ENCODE measurements around the gene BRINP2. TPM values are rescaled to one million over a fixed set of nuclear protein-coding genes. Genes with fewer than 3 reads are reported as not detected.

BRINP2 gene
- polyA plus RNA-seq, 3 donors: not detected

DNA sequence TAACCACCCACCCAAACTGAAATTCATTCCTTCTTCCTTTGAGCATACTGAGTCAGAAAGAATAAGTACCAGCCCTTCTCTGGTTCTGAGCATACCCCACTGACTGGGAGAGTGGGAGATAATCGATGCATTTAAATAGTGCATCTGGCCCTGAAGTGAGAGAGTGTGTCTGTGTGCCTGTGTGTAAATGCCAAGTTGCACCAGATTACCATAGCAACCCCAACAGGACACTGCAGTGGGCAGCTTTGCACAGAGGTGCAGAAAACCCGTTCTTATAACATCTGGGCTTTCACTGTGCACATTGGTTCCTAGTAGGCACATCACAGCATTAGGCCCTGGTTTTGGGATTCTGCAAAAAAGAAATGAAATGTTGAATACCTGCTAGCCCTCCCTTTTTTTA lies 8.5 kb upstream of the BRINP2 start:
- Histone ChIP-seq H3K36me3 (replicated peaks in 1 of 2; ENCODE audit: control insufficient read depth in 1 of 2, insufficient read depth in 2 of 2, low read length in 2 of 2) (no peaks in the 10 kb centered on the region), H3K9me3 (replicated peaks in 1 of 2; ENCODE audit: control insufficient read depth in 1 of 2, insufficient read depth in 1 of 2, low read length in 2 of 2) (no peaks in the 10 kb centered on the region), H3K4me3 (replicated peaks in 1 of 3; ENCODE audit: low read depth in 2 of 3, low read length in 3 of 3) (no peak overlapping the region), H4K20me1 (ENCODE audit: insufficient read depth, low read length) (no peaks in the 10 kb centered on the region), H3K79me2 (ENCODE audit: insufficient read depth, low read length) (no peaks in the 10 kb centered on the region), H3K27me3 (ENCODE audit: control insufficient read depth in 2 of 2, insufficient read depth in 2 of 2, low read length in 2 of 2) (peaks cover 13 to 32% of the 10 kb centered on the region in 2 donors), H2AFZ (ENCODE audit: insufficient read depth, low read depth, low read length, poor library complexity, severe bottlenecking) (no peak overlapping the region), H3K4me1 (ENCODE audit: control insufficient read depth in 1 of 2, insufficient read depth in 2 of 2, low read length in 2 of 2) (no peaks in the 10 kb centered on the region), H3K9ac (ENCODE audit: insufficient read depth, low read length, poor library complexity, severe bottlenecking) (no peak overlapping the region), H3K4me2 (replicated peaks; ENCODE audit: extremely low read depth, low read length, poor library complexity, severe bottlenecking) (no peak overlapping the region), H3K27ac (ENCODE audit: low read depth in 1 of 2, low read length in 2 of 2) (no peak overlapping the region)
- intact Hi-C loops (cut with micrococcal nuclease): no loop called here
- WGBS (ENCODE audit: insufficient coverage): 90% methylated on average over 2 of the region's 2 CpGs
- no peak for DNase-seq
- no peak overlapping the region for H3K27ac Mint-ChIP-seq
- TF ChIP-seq, protein P1, sequence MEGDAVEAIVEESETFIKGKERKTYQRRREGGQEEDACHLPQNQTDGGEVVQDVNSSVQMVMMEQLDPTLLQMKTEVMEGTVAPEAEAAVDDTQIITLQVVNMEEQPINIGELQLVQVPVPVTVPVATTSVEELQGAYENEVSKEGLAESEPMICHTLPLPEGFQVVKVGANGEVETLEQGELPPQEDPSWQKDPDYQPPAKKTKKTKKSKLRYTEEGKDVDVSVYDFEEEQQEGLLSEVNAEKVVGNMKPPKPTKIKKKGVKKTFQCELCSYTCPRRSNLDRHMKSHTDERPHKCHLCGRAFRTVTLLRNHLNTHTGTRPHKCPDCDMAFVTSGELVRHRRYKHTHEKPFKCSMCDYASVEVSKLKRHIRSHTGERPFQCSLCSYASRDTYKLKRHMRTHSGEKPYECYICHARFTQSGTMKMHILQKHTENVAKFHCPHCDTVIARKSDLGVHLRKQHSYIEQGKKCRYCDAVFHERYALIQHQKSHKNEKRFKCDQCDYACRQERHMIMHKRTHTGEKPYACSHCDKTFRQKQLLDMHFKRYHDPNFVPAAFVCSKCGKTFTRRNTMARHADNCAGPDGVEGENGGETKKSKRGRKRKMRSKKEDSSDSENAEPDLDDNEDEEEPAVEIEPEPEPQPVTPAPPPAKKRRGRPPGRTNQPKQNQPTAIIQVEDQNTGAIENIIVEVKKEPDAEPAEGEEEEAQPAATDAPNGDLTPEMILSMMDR (IDR thresholded peaks at IDR 0.05): no peak
- H3K4me3 Mint-ChIP-seq: no peak overlapping the region
- H3K27me3 Mint-ChIP-seq (ENCODE audit: low read depth in 3 of 3): peaks cover 22 to 31% (median 22%) of the 10 kb centered on the region in 3 donors
- no peaks in the 10 kb centered on the region for H3K4me1 Mint-ChIP-seq
- H3K9me3 Mint-ChIP-seq: peaks cover 0 to 12% (median 6%) of the 10 kb centered on the region in 7 donors
- peaks cover 0 to 3% of the 10 kb centered on the region in 2 donors for H3K36me3 Mint-ChIP-seq

DNA sequence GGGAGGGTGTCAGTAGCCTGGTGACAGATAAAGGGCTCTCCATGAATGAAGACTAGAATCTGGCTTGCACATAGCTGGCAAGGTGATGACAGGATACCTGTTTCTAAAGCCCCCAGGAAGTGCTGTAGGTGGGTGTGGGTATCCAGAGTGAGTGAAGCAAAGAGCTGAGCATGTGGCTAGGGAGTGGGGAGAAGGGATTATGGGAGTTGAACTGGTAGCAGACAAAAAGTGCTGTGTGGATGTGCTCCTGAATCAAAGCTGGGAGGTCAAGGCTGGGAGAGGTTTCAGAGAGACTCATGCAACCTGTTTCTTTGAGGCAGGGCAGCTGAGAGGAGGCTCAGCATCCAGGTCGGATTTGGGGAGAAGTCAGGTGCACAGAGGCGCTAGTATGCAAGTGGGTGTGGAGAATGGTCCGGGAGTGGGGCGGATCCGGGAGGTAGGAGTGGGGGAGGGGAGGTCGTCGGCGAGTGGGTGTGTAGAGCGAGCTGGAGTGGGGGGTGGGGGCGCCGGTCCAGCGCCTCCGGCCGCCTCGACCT lies 6.8 kb upstream of the BRINP2 start:
- no peak for DNase-seq
- H3K27ac Mint-ChIP-seq: no peak overlapping the region
- H3K79me2 ChIP-seq (ENCODE audit: insufficient read depth, low read length): no peaks in the 10 kb centered on the region
- no peak overlapping the region for H2AFZ ChIP-seq (ENCODE audit: insufficient read depth, low read depth, low read length, poor library complexity, severe bottlenecking)
- TF ChIP-seq, protein P1 (IDR thresholded peaks at IDR 0.05): no peak
- H3K36me3 ChIP-seq (replicated peaks in 1 of 2; ENCODE audit: control insufficient read depth in 1 of 2, insufficient read depth in 2 of 2, low read length in 2 of 2): no peaks in the 10 kb centered on the region
- peaks cover 0 to 3% of the 10 kb centered on the region in 2 donors for H3K36me3 Mint-ChIP-seq
- no peaks in the 10 kb centered on the region for H3K9me3 ChIP-seq (replicated peaks in 1 of 2; ENCODE audit: control insufficient read depth in 1 of 2, insufficient read depth in 1 of 2, low read length in 2 of 2)
- 4% methylated on average over 14 of the region's 15 CpGs for WGBS (ENCODE audit: insufficient coverage)
- intact Hi-C loops (cut with micrococcal nuclease): no loop called here
- H3K9ac ChIP-seq (ENCODE audit: insufficient read depth, low read length, poor library complexity, severe bottlenecking): no peak overlapping the region
- H3K27ac ChIP-seq (ENCODE audit: low read depth in 1 of 2, low read length in 2 of 2): no peak overlapping the region
- peaks cover 13 to 33% of the 10 kb centered on the region in 2 donors for H3K27me3 ChIP-seq (ENCODE audit: control insufficient read depth in 2 of 2, insufficient read depth in 2 of 2, low read length in 2 of 2)
- no peaks in the 10 kb centered on the region for H3K4me1 Mint-ChIP-seq
- H3K9me3 Mint-ChIP-seq: peaks cover 0 to 10% (median 6%) of the 10 kb centered on the region in 7 donors
- peaks cover 21 to 31% (median 22%) of the 10 kb centered on the region in 3 donors for H3K27me3 Mint-ChIP-seq (ENCODE audit: low read depth in 3 of 3)
- H3K4me3 ChIP-seq (replicated peaks in 1 of 3; ENCODE audit: low read depth in 2 of 3, low read length in 3 of 3): no peak overlapping the region
- H3K4me1 ChIP-seq (ENCODE audit: control insufficient read depth in 1 of 2, insufficient read depth in 2 of 2, low read length in 2 of 2): no peaks in the 10 kb centered on the region
- peak overlapping the region in 1 of 2 donors; percentile 68 for H3K4me3 Mint-ChIP-seq
- no peak overlapping the region for H3K4me2 ChIP-seq (replicated peaks; ENCODE audit: extremely low read depth, low read length, poor library complexity, severe bottlenecking)
- H4K20me1 ChIP-seq (ENCODE audit: insufficient read depth, low read length): no peaks in the 10 kb centered on the region

All from CD14-positive monocyte (primary cell).